ENCODE measurements around the gene ADNP2.
"Not testable (repeated sequence)": the region's sequence is repeated elsewhere in the genome, so short reads cannot be mapped to it uniquely, and the experiment has no call there.

Gene ADNP2

GRCh38 chr18:80147418-80148325 is 38.6 kb downstream of the ADNP2 start:
- DNase-seq (ENCODE audit: low read depth): peak; percentile 68

GRCh38 chr18:80148326-80149199 is 39.5 kb downstream of the ADNP2 start:
- DNase-seq (ENCODE audit: low read depth): no peak

- no peak for DNase-seq (ENCODE audit: low read depth)
Observed at GRCh38 chr18:80149667-80150066, 40.6 kb downstream of the ADNP2 start.

GRCh38 chr18:80154293-80154692 is 45.2 kb downstream of the ADNP2 start:
- peak; percentile 35 for DNase-seq (ENCODE audit: low read depth)

GRCh38 chr18:80157708-80158343 is 48.8 kb downstream of the ADNP2 start:
- DNase-seq (ENCODE audit: low read depth): peak; percentile 67

- no peak for DNase-seq (ENCODE audit: low read depth)
Observed at GRCh38 chr18:80158365-80158764, 49.3 kb downstream of the ADNP2 start.

- DNase-seq (ENCODE audit: low read depth): peak; percentile 62
Observed at GRCh38 chr18:80159713-80160636, 50.9 kb downstream of the ADNP2 start.

- no peak for DNase-seq (ENCODE audit: low read depth)
Observed at GRCh38 chr18:80161781-80162417, 52.8 kb downstream of the ADNP2 start.

GRCh38 chr18:80163183-80163582 is 54.1 kb downstream of the ADNP2 start:
- no peak for DNase-seq (ENCODE audit: low read depth)

- not testable (repeated sequence) for DNase-seq (ENCODE audit: low read depth)
Observed at GRCh38 chr18:80164727-80165355, 55.8 kb downstream of the ADNP2 start.

- DNase-seq (ENCODE audit: low read depth): no peak
Observed at GRCh38 chr18:80166240-80166639, 57.2 kb downstream of the ADNP2 start.

GRCh38 chr18:80166725-80167124 is 57.7 kb downstream of the ADNP2 start:
- DNase-seq (ENCODE audit: low read depth): no peak

- no peak for DNase-seq (ENCODE audit: low read depth)
Observed at GRCh38 chr18:80167331-80167730, 58.3 kb downstream of the ADNP2 start.

GRCh38 chr18:80167931-80168330 is 58.9 kb downstream of the ADNP2 start:
- no peak for DNase-seq (ENCODE audit: low read depth)

GRCh38 chr18:80168346-80168745 is 59.3 kb downstream of the ADNP2 start:
- no peak for DNase-seq (ENCODE audit: low read depth)

GRCh38 chr18:80168982-80169381 is 59.9 kb downstream of the ADNP2 start:
- DNase-seq (ENCODE audit: low read depth): no peak

- no peak for DNase-seq (ENCODE audit: low read depth)
Observed at GRCh38 chr18:80169607-80170006, 60.5 kb downstream of the ADNP2 start.

GRCh38 chr18:80170395-80171053 is 61.5 kb downstream of the ADNP2 start:
- no peak for DNase-seq (ENCODE audit: low read depth)

GRCh38 chr18:80171054-80171872 is 62.2 kb downstream of the ADNP2 start:
- peak; percentile 55 for DNase-seq (ENCODE audit: low read depth)

Measured in activated T-cell treated with anti-CD3 and anti-CD28 coated beads for 48 hours (primary cell).